Keratinocyte (primary cell): Measurements from ENCODE around the gene JMJD7. TPM values are rescaled to one million over a fixed set of nuclear protein-coding genes. Genes with fewer than 3 reads are reported as not detected.

Source experiments
- DNase-seq: peaks from one replicate; pipeline ENCODE4 v3.0.0-alpha.2; 2011; ENCODE audit warnings: low read depth, missing footprints, low spot score
- FAIRE-seq: peaks from 2 replicates; lab custom pipeline; 2011; peaks lifted over from hg19 to GRCh38; lab: Jason Lieb, UNC
- H2AFZ ChIP-seq: 2 replicates; pipeline ENCODE4 v1.6.0; 2012; ENCODE audit warnings: low read length, control low read depth, inconsistent platforms; ENCODE audit not compliant: control insufficient read depth
- H3K27ac ChIP-seq: 2 replicates; pipeline ENCODE4 v1.5.1; 2011; ENCODE audit warnings: low read length; ENCODE audit not compliant: control insufficient read depth, insufficient read depth
- H3K27me3 ChIP-seq: 3 replicates; pipeline ENCODE4 v1.6.0; 2011; ENCODE audit warnings: low read length; ENCODE audit not compliant: control insufficient read depth, insufficient read depth; ENCODE audit errors: extremely low read depth
- H3K36me3 ChIP-seq, 2 experiments: 2 replicates in 1 of 2; 3 replicates in 1 of 2; pipeline ENCODE4 v1.5.1; 2011; ENCODE audit warnings: low read length in 2 of 2, mild to moderate bottlenecking in 1 of 2; ENCODE audit not compliant: control insufficient read depth in 2 of 2, insufficient read depth in 2 of 2; ENCODE audit errors: extremely low read depth in 1 of 2
- H3K4me1 ChIP-seq: 3 replicates; pipeline ENCODE4 v1.5.1; 2011; ENCODE audit warnings: low read length; ENCODE audit not compliant: control insufficient read depth, insufficient read depth; ENCODE audit errors: extremely low read depth
- H3K4me2 ChIP-seq: 3 replicates; pipeline ENCODE4 v1.6.0; 2011; ENCODE audit warnings: low read depth, low read length; ENCODE audit not compliant: control insufficient read depth, insufficient read depth; ENCODE audit errors: extremely low read depth
- H3K4me3 ChIP-seq, 3 experiments: fragments of 200-600 bp in 1 of 3; sonication (generic) in 1 of 3; 2 replicates in 2 of 3; 3 replicates in 1 of 3; pipeline ENCODE4 v1.5.1; 2011 to 2016; ENCODE audit warnings: low read length in 3 of 3, mild to moderate bottlenecking in 3 of 3, control low read depth in 2 of 3, inconsistent platforms in 1 of 3, low read depth in 1 of 3, mixed read lengths in 1 of 3, mixed run types in 1 of 3, moderate library complexity in 1 of 3; ENCODE audit not compliant: control insufficient read depth in 2 of 3, insufficient read depth in 2 of 3; ENCODE audit errors: extremely low read depth in 1 of 3
- H3K79me2 ChIP-seq: 2 replicates; pipeline ENCODE4 v1.6.0; 2012; ENCODE audit warnings: low read length; ENCODE audit not compliant: control insufficient read depth, insufficient read depth
- H3K9ac ChIP-seq: 3 replicates; pipeline ENCODE4 v1.6.0; 2011; ENCODE audit warnings: low read length; ENCODE audit not compliant: control insufficient read depth, insufficient read depth; ENCODE audit errors: extremely low read depth
- H3K9me1 ChIP-seq: 3 replicates; pipeline ENCODE4 v1.6.0; 2011; ENCODE audit warnings: low read length; ENCODE audit not compliant: control insufficient read depth, insufficient read depth; ENCODE audit errors: extremely low read depth
- H3K9me3 ChIP-seq: 2 replicates; pipeline ENCODE4 v1.5.1; 2012; ENCODE audit warnings: low read depth, low read length; ENCODE audit not compliant: control insufficient read depth
- H4K20me1 ChIP-seq: 3 replicates; pipeline ENCODE4 v1.6.0; 2011; ENCODE audit warnings: low read length; ENCODE audit not compliant: control insufficient read depth, insufficient read depth; ENCODE audit errors: extremely low read depth
- CTCF ChIP-seq, 3 experiments: IDR thresholded peaks in 1 of 3; conservative IDR thresholded peaks in 1 of 3; optimal IDR thresholded peaks in 1 of 3; 2 replicates in 2 of 3; 3 replicates in 1 of 3; pipeline versions ENCODE3 to v1.5.1; 2011; ENCODE audit warnings: low read length in 3 of 3, mild to moderate bottlenecking in 3 of 3, moderate library complexity in 2 of 3, control low read depth in 1 of 3, inconsistent platforms in 1 of 3; ENCODE audit not compliant: insufficient read depth in 2 of 3; ENCODE audit errors: extremely low read depth in 1 of 3
- EZH2 ChIP-seq: IDR thresholded peaks from one replicate; pipeline ENCODE4 v1.6.1; 2012; ENCODE audit warnings: inconsistent platforms, mild to moderate bottlenecking, low read length, moderate library complexity
- dilution Hi-C: fragments of 300-500 bp; cut with MboI; formaldehyde crosslinking; loops from one replicate; pipeline ENCODE4 v1.7.0; 2020; ENCODE audit warnings: low sequenced_read_pairs; ENCODE audit not compliant: extremely low pct_ligation_motif_present
- polyA plus RNA-seq, 5 experiments: library from polyadenylated mRNA; depleted of rRNA in 3 of 5; stranded (reverse) in 3 of 5; stranded (forward) in 1 of 5; unstranded in 1 of 5; fragments of >200 nt; gene quantifications; 1 replicate in 1 of 5; 2 replicates in 3 of 5; 3 replicates in 1 of 5; pipeline versions ENCODE4 v1.2.1 to v1.2.3, GENCODE V29; 2011 to 2012; ENCODE audit warnings: missing spikeins in 2 of 5, low read depth in 1 of 5, low replicate concordance in 1 of 5

JMJD7 gene
- polyA plus RNA-seq, 1 donor (not counting 4 experiments of a cell fraction or from before 2014, with no cell fraction given), result 8.2 TPM

GRCh38 chr15:41811432-41812195 is 16.3 kb upstream of the JMJD7 start:
- Histone ChIP-seq H3K9me3 (no peaks in the 10 kb centered on the region), H3K9ac (no peak overlapping the region), H3K27me3 (no peaks in the 10 kb centered on the region), H3K9me1 (no peaks in the 10 kb centered on the region), H2AFZ (no peak overlapping the region), H3K4me2 (no peak overlapping the region), H3K27ac (no peak overlapping the region), H3K4me3 (no peak overlapping the region), H3K36me3 (peaks cover 44 to 73% of the 10 kb centered on the region in 2 experiments), H3K4me1 (peaks cover 27% of the 10 kb centered on the region), H3K79me2 (peaks cover 45% of the 10 kb centered on the region), H4K20me1 (no peaks in the 10 kb centered on the region)
- DNase-seq, result no peak
- dilution Hi-C loops, result no loop called here
- FAIRE-seq, result peak; percentile 89
- TF ChIP-seq EZH2 (no peak), CTCF (optimal IDR thresholded peaks at IDR 0.05 in 1 of 3, IDR thresholded peaks at IDR 0.05 in 1 of 3, conservative IDR thresholded peaks at IDR 0.05 in 1 of 3; ENCODE audit: extremely low read depth in 1 of 3, insufficient read depth in 2 of 3, low read length in 3 of 3) (peak; percentile 84 to 92 (median 90))

DNA sequence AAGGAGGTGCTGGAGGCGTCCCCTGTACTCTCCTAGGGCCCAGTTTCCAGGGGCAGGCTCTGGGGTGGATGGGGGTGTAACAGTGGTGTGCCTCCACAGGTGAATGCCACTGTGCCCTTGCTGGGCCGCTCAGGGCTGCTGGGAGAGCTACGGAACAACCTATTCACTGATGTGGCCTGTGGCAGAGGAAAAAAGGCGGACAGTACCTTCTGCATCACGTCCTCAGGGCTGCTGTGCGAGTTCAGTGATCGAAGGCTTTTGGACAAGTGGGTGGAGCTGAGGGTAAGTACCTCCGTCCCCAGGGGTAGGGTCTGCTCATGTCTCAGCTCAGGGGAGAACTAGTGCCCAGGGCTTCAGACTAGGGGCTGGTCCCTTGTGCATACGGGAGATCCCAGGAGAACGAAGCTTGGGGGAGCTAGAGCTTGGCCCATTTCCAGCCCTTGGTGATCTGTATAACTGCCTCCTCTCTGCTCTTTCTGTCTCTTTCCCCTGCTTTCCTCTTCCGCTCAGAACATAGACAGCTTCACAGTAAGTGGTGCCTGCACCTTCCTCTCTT is 15.0 kb upstream of the JMJD7 start:
- Histone ChIP-seq H2AFZ (no peak overlapping the region), H4K20me1 (no peaks in the 10 kb centered on the region), H3K79me2 (peaks cover 35% of the 10 kb centered on the region), H3K4me1 (peaks cover 17% of the 10 kb centered on the region), H3K36me3 (peaks cover 54 to 73% of the 10 kb centered on the region in 2 experiments), H3K9ac (no peak overlapping the region), H3K27ac (no peak overlapping the region), H3K4me2 (no peak overlapping the region), H3K9me3 (no peaks in the 10 kb centered on the region), H3K9me1 (no peaks in the 10 kb centered on the region), H3K27me3 (no peaks in the 10 kb centered on the region), H3K4me3 (no peak overlapping the region)
- no peak for FAIRE-seq
- DNase-seq, result no peak
- no peak for TF ChIP-seq CTCF (optimal IDR thresholded peaks at IDR 0.05 in 1 of 3, IDR thresholded peaks at IDR 0.05 in 1 of 3, conservative IDR thresholded peaks at IDR 0.05 in 1 of 3; ENCODE audit: extremely low read depth in 1 of 3, insufficient read depth in 2 of 3, low read length in 3 of 3)
- no peak for TF ChIP-seq EZH2
- dilution Hi-C loops, result no loop called here
